Esophagus squamous epithelium (tissue), 4 donors: ENCODE data around the gene STK17A.

Experiments used
- CTCF ChIP-seq, 6 experiments: fragments of 450-650 bp in 4 of 6; fragments of 200-600 bp in 2 of 6; sonication (generic) in 2 of 6; IDR thresholded peaks; one replicate each; pipeline ENCODE4 v1.5.1; 2016 to 2019; ENCODE audit warnings: antibody characterized with exemption in 6 of 6, mild to moderate bottlenecking in 4 of 6, moderate library complexity in 4 of 6
- POLR2A ChIP-seq, 4 donors: fragments of 450-650 bp; IDR thresholded peaks; one replicate each; pipeline ENCODE4 v1.6.1; 2017; ENCODE audit warnings: antibody characterized with exemption in 4 of 4, mild to moderate bottlenecking in 4 of 4, moderate library complexity in 3 of 4

GRCh38 chr7:43562383-43562782 is 20.5 kb upstream of the STK17A start:
- TF ChIP-seq POLR2A (IDR thresholded peaks at IDR 0.05) (no peak), CTCF (IDR thresholded peaks at IDR 0.05) (no peak)
